GM12872 (cell line): ENCODE measurements around the gene AIRE.

ENCODE experiments used
- TF ChIP-seq, protein P1 (sequence below): IDR thresholded peaks from 3 replicates; pipeline ENCODE4 v1.5.1; 2011; ENCODE audit warnings: low read depth, mild to moderate bottlenecking, low read length, moderate library complexity; ENCODE audit not compliant: insufficient read depth

Gene AIRE

DNA sequence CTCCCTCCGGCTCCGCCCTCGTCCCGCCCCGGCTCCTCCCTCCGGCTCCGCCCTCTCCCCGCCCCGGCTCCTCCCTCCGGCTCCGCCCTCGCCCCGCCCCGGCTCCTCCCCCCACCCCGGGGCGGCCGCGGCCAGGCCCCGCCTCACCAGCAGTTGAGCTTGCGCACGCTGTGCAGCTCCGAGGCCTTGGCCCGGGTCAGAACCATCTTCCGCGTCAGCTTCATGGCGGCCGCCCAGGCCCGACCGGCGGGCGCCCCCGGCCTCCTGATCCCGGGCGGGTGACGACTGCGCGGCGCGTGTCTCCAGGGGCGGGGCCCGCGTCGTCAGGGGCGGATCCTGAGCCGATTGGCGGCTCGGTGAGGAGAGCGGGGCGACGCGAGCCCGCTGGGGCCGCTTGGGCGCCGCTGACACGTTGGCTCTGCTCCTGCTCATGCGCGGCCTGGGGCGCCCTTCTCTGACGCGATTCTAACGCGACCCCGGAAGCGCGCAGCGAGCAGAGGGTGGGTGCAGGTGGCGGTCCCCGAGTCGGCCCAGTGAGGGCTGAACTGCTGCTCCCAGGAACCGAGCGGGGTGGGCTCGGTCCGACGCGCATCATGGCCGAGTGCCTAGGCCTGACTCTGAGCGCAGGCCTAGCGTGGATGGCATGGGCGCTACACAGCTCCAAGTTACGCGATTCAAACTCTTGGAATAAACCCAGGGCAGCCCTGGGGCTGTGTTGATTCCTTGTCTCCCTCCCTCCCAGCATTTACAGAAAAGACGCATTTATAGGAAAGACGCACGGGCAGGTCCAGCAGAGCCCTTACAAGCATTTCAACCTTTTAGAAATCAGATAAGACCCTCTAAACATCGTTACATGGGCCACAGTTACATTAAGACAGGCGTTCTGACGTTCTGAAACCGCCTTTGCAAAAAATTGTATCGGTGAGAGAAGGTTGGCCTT lies 53.6 kb downstream of the AIRE start, which contains the start of gene CFAP410:
TSS of gene CFAP410 (minus strand) at position 420 of the 940 bp plus-strand sequence. CDS start at position 224, 196 bp downstream.
- TF ChIP-seq, protein P1, sequence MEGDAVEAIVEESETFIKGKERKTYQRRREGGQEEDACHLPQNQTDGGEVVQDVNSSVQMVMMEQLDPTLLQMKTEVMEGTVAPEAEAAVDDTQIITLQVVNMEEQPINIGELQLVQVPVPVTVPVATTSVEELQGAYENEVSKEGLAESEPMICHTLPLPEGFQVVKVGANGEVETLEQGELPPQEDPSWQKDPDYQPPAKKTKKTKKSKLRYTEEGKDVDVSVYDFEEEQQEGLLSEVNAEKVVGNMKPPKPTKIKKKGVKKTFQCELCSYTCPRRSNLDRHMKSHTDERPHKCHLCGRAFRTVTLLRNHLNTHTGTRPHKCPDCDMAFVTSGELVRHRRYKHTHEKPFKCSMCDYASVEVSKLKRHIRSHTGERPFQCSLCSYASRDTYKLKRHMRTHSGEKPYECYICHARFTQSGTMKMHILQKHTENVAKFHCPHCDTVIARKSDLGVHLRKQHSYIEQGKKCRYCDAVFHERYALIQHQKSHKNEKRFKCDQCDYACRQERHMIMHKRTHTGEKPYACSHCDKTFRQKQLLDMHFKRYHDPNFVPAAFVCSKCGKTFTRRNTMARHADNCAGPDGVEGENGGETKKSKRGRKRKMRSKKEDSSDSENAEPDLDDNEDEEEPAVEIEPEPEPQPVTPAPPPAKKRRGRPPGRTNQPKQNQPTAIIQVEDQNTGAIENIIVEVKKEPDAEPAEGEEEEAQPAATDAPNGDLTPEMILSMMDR, result no peak

DNA sequence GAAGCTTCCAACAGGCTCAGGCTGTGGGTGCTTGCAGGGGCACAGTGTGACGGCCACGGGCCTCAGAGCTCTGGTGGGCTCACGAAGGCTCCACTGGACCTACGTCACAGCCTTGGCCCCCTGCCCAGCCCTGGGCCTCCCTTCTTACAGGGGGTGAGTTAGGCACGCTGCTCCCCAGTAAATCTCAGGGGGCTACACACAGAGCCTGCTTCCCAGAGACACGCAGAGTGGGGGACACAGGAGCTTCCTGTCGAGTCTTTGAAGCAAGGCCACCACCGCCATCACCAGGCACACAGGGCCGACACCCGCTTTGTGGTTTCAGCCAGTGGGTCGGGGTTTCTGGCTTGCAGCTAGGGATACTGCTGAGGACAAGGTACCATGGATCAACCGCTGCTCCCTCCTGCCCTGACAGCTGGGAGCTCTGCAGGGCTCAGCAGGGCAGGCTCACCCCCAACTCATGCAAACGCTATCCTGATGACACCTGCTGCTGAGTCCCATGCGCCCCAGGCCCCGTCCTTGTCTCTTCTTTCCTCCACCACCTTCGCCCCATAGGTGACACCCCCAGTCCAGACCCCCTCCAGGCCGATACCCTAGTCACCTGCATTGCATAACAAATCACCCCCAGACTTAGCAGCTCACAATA lies 59.0 kb downstream of the AIRE start:
- TF ChIP-seq, protein P1, result no peak

DNA sequence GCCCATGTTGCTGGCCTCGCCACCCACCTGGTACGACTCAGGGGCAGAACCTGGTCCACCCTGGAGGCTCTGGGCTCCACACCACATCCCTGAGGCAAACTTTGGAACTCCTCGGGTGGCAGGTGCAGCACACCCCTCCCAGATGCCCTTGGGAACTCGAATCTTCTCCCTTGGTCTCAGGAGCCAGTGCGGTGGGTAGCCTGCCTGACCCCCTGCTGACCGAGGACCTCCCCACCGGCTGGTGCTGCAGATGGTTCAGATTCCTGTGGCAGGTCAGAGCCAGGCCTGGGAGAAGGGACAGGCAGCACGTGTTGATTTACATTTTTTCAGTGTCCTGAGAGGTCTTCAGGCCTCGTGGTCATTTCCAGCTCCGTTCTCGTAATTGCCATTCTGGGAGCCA lies 59.8 kb downstream of the AIRE start:
- TF ChIP-seq, protein P1, result no peak

DNA sequence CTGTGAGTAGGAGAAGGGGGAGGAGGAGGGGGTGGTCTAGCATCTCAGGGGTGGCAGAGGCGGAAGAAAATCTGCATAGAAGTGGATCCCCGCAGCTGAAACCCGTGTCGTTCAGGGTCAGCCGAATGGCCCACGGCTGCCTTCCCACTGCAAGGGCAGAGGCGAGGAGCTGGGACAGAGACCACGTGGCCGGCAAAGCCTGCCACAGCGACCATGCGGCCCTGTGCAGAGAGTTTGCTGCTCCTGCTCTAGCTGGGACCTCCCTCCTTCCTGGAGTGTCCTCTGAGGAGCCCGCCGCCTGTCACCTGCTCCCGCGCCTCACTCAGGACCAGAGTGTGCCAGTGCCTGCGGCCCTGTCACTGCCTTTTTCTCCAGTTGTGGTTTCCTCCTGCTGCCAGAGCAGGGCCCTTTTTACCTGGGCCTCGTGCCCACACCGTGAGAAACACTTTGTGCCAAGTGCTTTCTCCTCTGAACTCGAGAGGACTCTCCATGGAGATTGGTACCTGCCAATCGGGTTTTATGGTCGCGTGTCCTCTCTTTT lies 62.3 kb downstream of the AIRE start:
- TF ChIP-seq, protein P1, result no peak
